ENCODE results near the gene CD74. TPM values are rescaled to one million over a fixed set of nuclear protein-coding genes. Genes with fewer than 3 reads are reported as not detected.

The CD74 gene
- total RNA-seq, 1 donor from 2014 or later: 251 TPM

- peaks cover 10% of the 10 kb centered on the region for H3K36me3 ChIP-seq
- peak overlapping the region; percentile 73 for H3K27ac ChIP-seq (replicated peaks)
- no peak for DNase-seq
- H3K27me3 ChIP-seq (ENCODE audit: low read depth): no peaks in the 10 kb centered on the region
- no peak for TF ChIP-seq CTCF (IDR thresholded peaks at IDR 0.05; ENCODE audit: borderline replicate concordance)
- peaks cover 25% of the 10 kb centered on the region for H3K4me1 ChIP-seq
- H3K4me3 ChIP-seq: peak overlapping the region; percentile 99
- intact Hi-C loops (cut with micrococcal nuclease): loop anchor here (10.0 kb wide), 1 partner anchor 202 kb away; the partner anchor contains the start of gene PDGFRB
- H3K9me3 ChIP-seq (replicated peaks): no peaks in the 10 kb centered on the region
Measured at GRCh38 chr5:150356575-150357294, 56.0 kb downstream of the CD74 start.

DNA sequence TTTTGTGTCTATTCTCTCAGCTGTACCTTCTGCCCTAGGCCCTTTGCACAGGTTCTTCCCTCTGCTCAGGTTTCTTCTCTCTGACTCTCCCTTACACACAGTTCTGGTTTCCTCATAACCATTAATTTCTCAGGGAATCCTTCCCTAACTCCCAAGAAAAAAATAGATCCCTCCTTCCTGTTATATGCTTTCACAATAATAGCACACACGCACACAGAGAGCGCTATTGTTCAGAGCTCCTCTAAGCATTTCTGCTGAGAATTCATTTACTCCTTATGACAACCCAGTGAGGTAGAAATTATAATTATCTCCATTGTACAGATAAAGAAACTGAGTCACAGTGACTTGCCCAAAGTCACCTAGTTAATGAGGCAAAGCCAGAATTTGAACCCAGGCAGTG is 56.9 kb downstream of the CD74 start:
- Histone ChIP-seq H3K4me3 (no peak overlapping the region), H3K27ac (replicated peaks) (no peak overlapping the region), H3K36me3 (peaks cover 1% of the 10 kb centered on the region), H3K27me3 (ENCODE audit: low read depth) (no peaks in the 10 kb centered on the region), H3K4me1 (peaks cover 27% of the 10 kb centered on the region), H3K9me3 (replicated peaks) (no peaks in the 10 kb centered on the region)
- TF ChIP-seq CTCF (IDR thresholded peaks at IDR 0.05; ENCODE audit: borderline replicate concordance): no peak
- DNase-seq: no peak
- intact Hi-C loops (cut with micrococcal nuclease): loop anchor here (10.0 kb wide), 1 partner anchor 201 kb away; the partner anchor contains the start of gene PDGFRB

DNA sequence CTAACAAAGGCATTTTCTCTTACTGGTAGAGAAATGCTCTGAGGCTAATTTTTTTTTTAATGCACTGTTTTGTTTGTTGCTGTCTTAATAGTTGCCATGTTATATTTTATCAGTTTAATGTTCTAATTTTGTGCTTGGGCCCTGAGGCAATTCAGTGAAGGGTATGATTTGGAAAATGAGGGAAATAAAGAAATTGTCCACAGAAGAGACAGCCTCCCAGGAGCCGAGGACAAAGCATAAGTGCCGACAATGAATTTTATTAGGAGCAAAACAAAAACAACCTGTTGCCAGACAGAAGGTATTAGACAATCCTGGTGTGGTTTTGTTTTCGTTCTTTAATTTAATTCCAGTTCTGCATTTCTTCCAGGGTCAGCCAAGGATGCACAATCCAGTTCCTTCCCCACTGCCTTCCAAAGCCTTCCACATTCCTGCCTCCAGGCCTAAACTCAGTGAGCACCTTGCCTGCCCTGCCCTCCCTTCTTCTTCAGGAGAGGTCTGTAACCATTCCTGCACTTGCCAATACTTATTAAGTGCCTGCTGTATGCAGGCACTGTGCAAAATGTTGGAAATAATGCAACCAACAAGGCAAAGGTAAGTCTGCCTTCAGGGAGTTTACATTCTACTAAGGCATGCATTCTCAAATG is 59.6 kb downstream of the CD74 start:
- no peaks in the 10 kb centered on the region for H3K27me3 ChIP-seq (ENCODE audit: low read depth)
- DNase-seq: no peak
- H3K27ac ChIP-seq (replicated peaks): no peak overlapping the region
- H3K9me3 ChIP-seq (replicated peaks): no peaks in the 10 kb centered on the region
- TF ChIP-seq CTCF (IDR thresholded peaks at IDR 0.05; ENCODE audit: borderline replicate concordance): no peak
- H3K36me3 ChIP-seq: no peaks in the 10 kb centered on the region
- no peak overlapping the region for H3K4me3 ChIP-seq
- intact Hi-C loops (cut with micrococcal nuclease): loop anchor here (10.0 kb wide), 1 partner anchor 198 kb away; the partner anchor contains the start of gene PDGFRB
- peaks cover 20% of the 10 kb centered on the region for H3K4me1 ChIP-seq

GRCh38 chr5:150352244-150353031 is 60.3 kb downstream of the CD74 start:
- Histone ChIP-seq H3K9me3 (replicated peaks) (no peaks in the 10 kb centered on the region), H3K27ac (replicated peaks) (no peak overlapping the region), H3K36me3 (no peaks in the 10 kb centered on the region), H3K4me3 (no peak overlapping the region), H3K27me3 (ENCODE audit: low read depth) (no peaks in the 10 kb centered on the region), H3K4me1 (peaks cover 13% of the 10 kb centered on the region)
- intact Hi-C loops (cut with micrococcal nuclease): loop anchor here (10.0 kb wide), 1 partner anchor 198 kb away; the partner anchor contains the start of gene PDGFRB
- no peak for DNase-seq
- no peak for TF ChIP-seq CTCF (IDR thresholded peaks at IDR 0.05; ENCODE audit: borderline replicate concordance)

Other genes starting within 250 kb of the CD74 start
- not detected for gene CDX1, start 246.1 kb downstream of the CD74 start, total RNA-seq
- gene SLC6A7, start 222.8 kb downstream of the CD74 start, total RNA-seq: not detected
- 19.4 TPM for gene CAMK2A, start 123.1 kb downstream of the CD74 start, total RNA-seq
- 0.16 TPM for gene ARSI, start 110.0 kb downstream of the CD74 start, total RNA-seq
- gene TCOF1, start 55.2 kb downstream of the CD74 start, total RNA-seq: 19.3 TPM
- 1,202 TPM for gene RPS14, start 36.8 kb upstream of the CD74 start, total RNA-seq
- 58.9 TPM for gene NDST1, start 95.2 kb upstream of the CD74 start, total RNA-seq
- 715 TPM for gene SYNPO, start 227.8 kb upstream of the CD74 start, total RNA-seq
- 6.2 TPM for gene MYOZ3, start 248.3 kb upstream of the CD74 start, total RNA-seq